ENCODE measurements around the gene VWA5B1.

The VWA5B1 gene

GRCh38 chr1:20400341-20401177, 109.9 kb downstream of the VWA5B1 start:
- no peak for DNase-seq

- no peak for DNase-seq
Measured at GRCh38 chr1:20401405-20402010, 110.8 kb downstream of the VWA5B1 start.

GRCh38 chr1:20402585-20403422, 112.1 kb downstream of the VWA5B1 start:
- no peak for DNase-seq

GRCh38 chr1:20403423-20404145, 112.9 kb downstream of the VWA5B1 start:
- DNase-seq = no peak

GRCh38 chr1:20404466-20404865, 113.8 kb downstream of the VWA5B1 start:
- DNase-seq = no peak
